GM04503 (cell line): ENCODE results near the gene GPM6B.

Experiments
- DNase-seq: peaks from one replicate; pipeline ENCODE4 v3.0.0-alpha.2; 2012; ENCODE audit warnings: low read depth

GPM6B gene

GRCh38 chrX:13824746-13825145, 7.9 kb upstream of the GPM6B start:
- DNase-seq, result no peak

- no peak for DNase-seq
Measured at GRCh38 chrX:13821738-13822137, 4.8 kb upstream of the GPM6B start.

GRCh38 chrX:13816176-13816575, 717 bp downstream of the GPM6B start:
- no peak for DNase-seq

GRCh38 chrX:13815664-13816063, 1.2 kb downstream of the GPM6B start:
- DNase-seq, result no peak

GRCh38 chrX:13808865-13809264, 8.0 kb downstream of the GPM6B start:
- DNase-seq, result no peak

GRCh38 chrX:13808293-13808692, 8.6 kb downstream of the GPM6B start:
- no peak for DNase-seq

- DNase-seq, result no peak
Measured at GRCh38 chrX:13805241-13805640, 11.7 kb downstream of the GPM6B start.

GRCh38 chrX:13803116-13803515, 13.8 kb downstream of the GPM6B start:
- no peak for DNase-seq

GRCh38 chrX:13798184-13798583, 18.7 kb downstream of the GPM6B start:
- DNase-seq, result no peak

GRCh38 chrX:13797512-13797911, 19.4 kb downstream of the GPM6B start:
- DNase-seq, result no peak

- DNase-seq, result no peak
Measured at GRCh38 chrX:13794417-13794816, 22.5 kb downstream of the GPM6B start.

GRCh38 chrX:13793897-13794296, 23.0 kb downstream of the GPM6B start:
- no peak for DNase-seq

GRCh38 chrX:13791559-13791958, 25.3 kb downstream of the GPM6B start:
- no peak for DNase-seq

GRCh38 chrX:13791145-13791544, 25.7 kb downstream of the GPM6B start:
- no peak for DNase-seq

GRCh38 chrX:13790206-13791131, 26.4 kb downstream of the GPM6B start:
- no peak for DNase-seq

GRCh38 chrX:13786048-13786447, 30.8 kb downstream of the GPM6B start:
- DNase-seq, result no peak

- no peak for DNase-seq
Measured at GRCh38 chrX:13780868-13781427, 35.9 kb downstream of the GPM6B start.

GRCh38 chrX:13778916-13779315, 38.0 kb downstream of the GPM6B start:
- DNase-seq, result no peak

- no peak for DNase-seq
Measured at GRCh38 chrX:13776387-13776786, 40.5 kb downstream of the GPM6B start.

- no peak for DNase-seq
Measured at GRCh38 chrX:13775837-13776236, 41.1 kb downstream of the GPM6B start.

- DNase-seq, result no peak
Measured at GRCh38 chrX:13774696-13775095, 42.2 kb downstream of the GPM6B start.

GRCh38 chrX:13770013-13770535, 46.8 kb downstream of the GPM6B start:
- no peak for DNase-seq

GRCh38 chrX:13768939-13769338, 48.0 kb downstream of the GPM6B start:
- DNase-seq, result no peak
